ENCODE data around the gene FGF14. TPM values are rescaled to one million over a fixed set of nuclear protein-coding genes. Genes with fewer than 3 reads are reported as not detected.

FGF14 gene
- total and polyA plus RNA-seq, 2 experiments from 2014 or later = 0.03 TPM; not detected in 1

GRCh38 chr13:101869553-101869952 is 532.3 kb downstream of the FGF14 start:
- Histone ChIP-seq H3K79me2 (replicated peaks; ENCODE audit: insufficient read depth) (no peaks in the 10 kb centered on the region), H2AFZ (no peak overlapping the region), H3K27ac (ENCODE audit: low read depth) (no peak overlapping the region), H3K36me3 (ENCODE audit: insufficient read depth) (no peaks in the 10 kb centered on the region), H3K4me3 (no peak overlapping the region), H3K9me2 (ENCODE audit: insufficient read depth) (no peaks in the 10 kb centered on the region), H3K27me3 (ENCODE audit: insufficient read depth) (no peaks in the 10 kb centered on the region), H3F3A (replicated peaks; ENCODE audit: low read depth) (no peaks in the 10 kb centered on the region), H3K4me1 (ENCODE audit: insufficient read depth) (peaks cover 17% of the 10 kb centered on the region), H3K4me2 (no peak overlapping the region), H4K20me1 (replicated peaks; ENCODE audit: insufficient read depth) (no peaks in the 10 kb centered on the region)
- ATAC-seq = no peak
- no peak overlapping the region for H3K27ac Mint-ChIP-seq
- no peaks in the 10 kb centered on the region for H3K9me3 Mint-ChIP-seq
- peaks cover 35% of the 10 kb centered on the region for H3K4me1 Mint-ChIP-seq
- DNase-seq (ENCODE audit: low spot score) = no peak
- TF ChIP-seq EZH2phosphoT487 (IDR thresholded peaks at IDR 0.05; ENCODE audit: unreplicated experiment) = no peak
- TF ChIP-seq CREB1 (CRISPR knock-in tag; IDR thresholded peaks at IDR 0.05; ENCODE audit: low read depth) = no peak
- TF ChIP-seq REST (IDR thresholded peaks at IDR 0.05; ENCODE audit: unreplicated experiment) = no peak
- no peak for TF ChIP-seq ZNF114 (CRISPR knock-in tag; IDR thresholded peaks at IDR 0.05)
- no peak for TF ChIP-seq POLR2AphosphoS5 (IDR thresholded peaks at IDR 0.05; ENCODE audit: low read depth)
- no peak for TF ChIP-seq ZNF331 (CRISPR knock-in tag; IDR thresholded peaks at IDR 0.05; ENCODE audit: low read depth)
- TF ChIP-seq STAT1 (IDR thresholded peaks at IDR 0.05; ENCODE audit: unreplicated experiment) = no peak
- TF ChIP-seq EZH2 (IDR thresholded peaks at IDR 0.05; ENCODE audit: low read depth, unreplicated experiment) = no peak
- TF ChIP-seq NANOG (IDR thresholded peaks at IDR 0.05; ENCODE audit: borderline replicate concordance) = no peak
- no peak for TF ChIP-seq CTCF (conservative IDR thresholded peaks at IDR 0.05; ENCODE audit: low read depth in 2 of 2)
- TF ChIP-seq ZNF462 (CRISPR knock-in tag; IDR thresholded peaks at IDR 0.05) = no peak
- no peak for TF ChIP-seq JUNB (IDR thresholded peaks at IDR 0.05; ENCODE audit: unreplicated experiment)
- no peak for TF ChIP-seq ETS1 (IDR thresholded peaks at IDR 0.05)
- no peaks in the 10 kb centered on the region for H3K36me3 Mint-ChIP-seq (ENCODE audit: low read depth)
- H3K27me3 Mint-ChIP-seq (ENCODE audit: insufficient read depth, low read depth, poor library complexity) = peaks cover 2% of the 10 kb centered on the region
- no peak overlapping the region for H3K4me3 Mint-ChIP-seq

Measured in GM23338 (cell line).